ENCODE measurements around the gene DKC1.

Gene DKC1

DNA sequence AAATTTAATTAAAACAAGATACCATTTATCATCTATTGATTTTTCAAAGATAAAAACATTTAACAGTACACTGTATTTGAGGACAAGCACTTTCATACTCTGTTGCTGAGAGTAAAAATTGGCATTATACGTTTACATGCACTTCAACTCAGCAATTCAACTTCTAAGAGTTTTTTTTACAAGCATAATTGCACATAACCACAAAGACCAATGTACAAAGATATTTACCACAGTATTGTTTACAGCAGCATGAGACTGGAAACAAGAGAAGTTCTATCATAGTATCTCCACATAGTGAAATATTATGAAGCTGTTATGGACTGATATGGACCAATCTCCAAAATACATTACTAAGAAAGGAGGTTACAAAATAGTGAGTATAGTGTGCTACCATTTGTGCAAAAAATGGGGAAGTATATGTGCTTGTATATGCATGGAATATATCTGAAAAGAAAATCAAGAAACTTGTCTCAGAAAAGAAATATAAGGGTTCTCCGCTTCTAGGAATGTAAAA is 22.7 kb upstream of the DKC1 start:
- no peak for TF ChIP-seq CSRNP3 (CRISPR knock-in tag; IDR thresholded peaks at IDR 0.05)
- TF ChIP-seq TOX (CRISPR knock-in tag; IDR thresholded peaks at IDR 0.05; ENCODE audit: borderline replicate concordance): no peak
- TF ChIP-seq CREB5 (CRISPR knock-in tag; IDR thresholded peaks at IDR 0.05; ENCODE audit: low read depth): no peak
- TF ChIP-seq ESRRG (CRISPR knock-in tag; IDR thresholded peaks at IDR 0.05): no peak
- no peak for TF ChIP-seq PPARA (CRISPR knock-in tag; IDR thresholded peaks at IDR 0.05; ENCODE audit: borderline replicate concordance)
- ATAC-seq: no peak

GRCh38 chrX:154742613-154743012 is 20.1 kb upstream of the DKC1 start:
- ATAC-seq: no peak
- no peak for TF ChIP-seq ISL1 (CRISPR knock-in tag; IDR thresholded peaks at IDR 0.05)
- no peak for TF ChIP-seq TCF4 (CRISPR knock-in tag; IDR thresholded peaks at IDR 0.05; ENCODE audit: borderline replicate concordance)
- no peak for TF ChIP-seq GLIS3 (CRISPR knock-in tag; IDR thresholded peaks at IDR 0.05)
- no peak for TF ChIP-seq PPARA (CRISPR knock-in tag; IDR thresholded peaks at IDR 0.05; ENCODE audit: borderline replicate concordance)
- TF ChIP-seq, protein P1, sequence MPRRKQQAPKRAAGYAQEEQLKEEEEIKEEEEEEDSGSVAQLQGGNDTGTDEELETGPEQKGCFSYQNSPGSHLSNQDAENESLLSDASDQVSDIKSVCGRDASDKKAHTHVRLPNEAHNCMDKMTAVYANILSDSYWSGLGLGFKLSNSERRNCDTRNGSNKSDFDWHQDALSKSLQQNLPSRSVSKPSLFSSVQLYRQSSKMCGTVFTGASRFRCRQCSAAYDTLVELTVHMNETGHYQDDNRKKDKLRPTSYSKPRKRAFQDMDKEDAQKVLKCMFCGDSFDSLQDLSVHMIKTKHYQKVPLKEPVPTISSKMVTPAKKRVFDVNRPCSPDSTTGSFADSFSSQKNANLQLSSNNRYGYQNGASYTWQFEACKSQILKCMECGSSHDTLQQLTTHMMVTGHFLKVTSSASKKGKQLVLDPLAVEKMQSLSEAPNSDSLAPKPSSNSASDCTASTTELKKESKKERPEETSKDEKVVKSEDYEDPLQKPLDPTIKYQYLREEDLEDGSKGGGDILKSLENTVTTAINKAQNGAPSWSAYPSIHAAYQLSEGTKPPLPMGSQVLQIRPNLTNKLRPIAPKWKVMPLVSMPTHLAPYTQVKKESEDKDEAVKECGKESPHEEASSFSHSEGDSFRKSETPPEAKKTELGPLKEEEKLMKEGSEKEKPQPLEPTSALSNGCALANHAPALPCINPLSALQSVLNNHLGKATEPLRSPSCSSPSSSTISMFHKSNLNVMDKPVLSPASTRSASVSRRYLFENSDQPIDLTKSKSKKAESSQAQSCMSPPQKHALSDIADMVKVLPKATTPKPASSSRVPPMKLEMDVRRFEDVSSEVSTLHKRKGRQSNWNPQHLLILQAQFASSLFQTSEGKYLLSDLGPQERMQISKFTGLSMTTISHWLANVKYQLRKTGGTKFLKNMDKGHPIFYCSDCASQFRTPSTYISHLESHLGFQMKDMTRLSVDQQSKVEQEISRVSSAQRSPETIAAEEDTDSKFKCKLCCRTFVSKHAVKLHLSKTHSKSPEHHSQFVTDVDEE (CRISPR knock-in tag; IDR thresholded peaks at IDR 0.05): no peak
- no peak for TF ChIP-seq CSRNP3 (CRISPR knock-in tag; IDR thresholded peaks at IDR 0.05)
- TF ChIP-seq ZNF565 (CRISPR knock-in tag; conservative IDR thresholded peaks at IDR 0.05; ENCODE audit: low read depth): no peak
- no peak for TF ChIP-seq OSR1 (CRISPR knock-in tag; IDR thresholded peaks at IDR 0.05)
- no peak for TF ChIP-seq CREB5 (CRISPR knock-in tag; IDR thresholded peaks at IDR 0.05; ENCODE audit: low read depth)
- no peak for TF ChIP-seq RARB (CRISPR knock-in tag; IDR thresholded peaks at IDR 0.05)
- no peak for TF ChIP-seq POU6F1 (CRISPR knock-in tag; IDR thresholded peaks at IDR 0.05; ENCODE audit: borderline replicate concordance, low read depth)
- no peak for TF ChIP-seq SNAI2 (CRISPR knock-in tag; IDR thresholded peaks at IDR 0.05)
- no peak for TF ChIP-seq ESRRG (CRISPR knock-in tag; IDR thresholded peaks at IDR 0.05)
- TF ChIP-seq TOX (CRISPR knock-in tag; IDR thresholded peaks at IDR 0.05; ENCODE audit: borderline replicate concordance): no peak
- no peak for TF ChIP-seq ZC3H10 (CRISPR knock-in tag; IDR thresholded peaks at IDR 0.05)
- no peak for TF ChIP-seq CSDC2 (CRISPR knock-in tag; IDR thresholded peaks at IDR 0.05)
- no peak for TF ChIP-seq ZNF8 (CRISPR knock-in tag; IDR thresholded peaks at IDR 0.05)

DNA sequence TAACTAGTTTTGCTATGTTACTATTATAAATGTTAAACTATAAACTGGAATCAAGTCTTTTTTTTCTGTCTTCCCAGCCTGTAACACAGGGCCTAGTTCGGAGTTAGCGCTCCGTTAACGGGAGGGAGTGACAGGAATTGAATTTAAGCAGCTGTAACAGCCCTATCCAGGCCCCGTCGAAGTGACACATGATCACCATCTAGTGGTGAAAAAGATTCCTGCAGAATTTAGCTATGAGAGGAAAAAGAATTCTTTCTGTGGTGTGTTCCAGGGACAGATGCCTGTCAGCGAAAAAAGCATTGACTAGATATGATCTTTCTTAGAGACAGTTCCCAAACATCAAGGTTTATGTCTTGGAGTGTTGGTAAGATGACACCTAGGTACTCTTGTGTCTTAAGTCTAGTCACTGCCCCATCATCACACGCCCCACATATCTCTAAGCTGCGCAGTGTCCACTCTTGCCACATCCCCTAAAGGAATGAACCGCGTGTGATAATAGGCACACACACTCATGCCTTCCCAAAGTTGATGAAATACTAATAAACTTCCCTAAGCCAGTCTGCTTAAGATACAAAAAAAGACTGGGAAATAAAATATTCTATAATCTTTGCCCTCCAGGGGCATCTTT is 13.8 kb upstream of the DKC1 start:
- ATAC-seq: peak; percentile 86
- TF ChIP-seq CREB5 (CRISPR knock-in tag; IDR thresholded peaks at IDR 0.05; ENCODE audit: low read depth) (no peak), SNAI2 (CRISPR knock-in tag; IDR thresholded peaks at IDR 0.05) (no peak), OSR1 (CRISPR knock-in tag; IDR thresholded peaks at IDR 0.05) (no peak), TOX (CRISPR knock-in tag; IDR thresholded peaks at IDR 0.05; ENCODE audit: borderline replicate concordance) (no peak), ZC3H10 (CRISPR knock-in tag; IDR thresholded peaks at IDR 0.05) (no peak), ZNF70 (CRISPR knock-in tag; IDR thresholded peaks at IDR 0.05) (no peak), ZFP30 (CRISPR knock-in tag; IDR thresholded peaks at IDR 0.05) (no peak), ZFP3 (CRISPR knock-in tag; IDR thresholded peaks at IDR 0.05) (no peak), POU6F1 (CRISPR knock-in tag; IDR thresholded peaks at IDR 0.05; ENCODE audit: borderline replicate concordance, low read depth) (no peak)
